Activated T-helper 1 cell treated with anti-CD3 and anti-CD28 coated beads, Interleukin-12 subunit alpha, Interleukin-12 subunit beta, Interleukin-2, Interleukin-4 antibody, amounts not matched to agents 30 ng/mL and 10 ng/mL and 1 ng/mL, durations not matched to agents 14 hours and 24 hours and 36 hours (primary cell): ENCODE data around the gene LPCAT1. TPM values are rescaled to one million over a fixed set of nuclear protein-coding genes. Genes with fewer than 3 reads are reported as not detected.

Experiments
- DNase-seq: peaks from one replicate; pipeline ENCODE4 v3.0.0; 2021; ENCODE audit warnings: low spot score
- H3K27ac Mint-ChIP-seq: one replicate; pipeline ENCODE4 v1.8.0; 2021; ENCODE audit warnings: mild to moderate bottlenecking, mixed read lengths
- H3K27me3 Mint-ChIP-seq: one replicate; pipeline ENCODE4 v1.8.0; 2022; ENCODE audit warnings: mild to moderate bottlenecking, moderate library complexity, mixed read lengths; ENCODE audit not compliant: insufficient read depth
- H3K36me3 Mint-ChIP-seq: one replicate; pipeline ENCODE4 v1.8.0; 2021; ENCODE audit warnings: low read depth, mixed read lengths
- H3K4me1 Mint-ChIP-seq: one replicate; pipeline ENCODE4 v1.8.0; 2021; ENCODE audit warnings: low read depth, mixed read lengths
- H3K4me3 Mint-ChIP-seq: one replicate; pipeline ENCODE4 v1.8.0; 2021; ENCODE audit warnings: mild to moderate bottlenecking, moderate library complexity, mixed read lengths
- H3K9me3 Mint-ChIP-seq: one replicate; pipeline ENCODE4 v1.8.0; 2021; ENCODE audit warnings: mixed read lengths
- intact Hi-C: fragments of 100-400 bp; cut with micrococcal nuclease; formaldehyde crosslinking; loops from one replicate; pipeline ENCODE4 v1.15.1; 2024
- total RNA-seq: library from RNA; stranded (reverse); gene quantifications from 2 replicates; pipeline ENCODE4 v1.2.3, GENCODE V29; 2022

Gene LPCAT1
- total RNA-seq, 1 donor from 2014 or later = 103 TPM

- intact Hi-C loops = no loop called here
- H3K27me3 Mint-ChIP-seq = no peaks in the 10 kb centered on the region
- peaks cover 13% of the 10 kb centered on the region for H3K4me1 Mint-ChIP-seq
- H3K9me3 Mint-ChIP-seq = no peaks in the 10 kb centered on the region
- H3K36me3 Mint-ChIP-seq = no peaks in the 10 kb centered on the region
- no peak for DNase-seq
- H3K4me3 Mint-ChIP-seq = no peak overlapping the region
- H3K27ac Mint-ChIP-seq = no peak overlapping the region
Measured at GRCh38 chr5:1504069-1504595, 19.6 kb downstream of the LPCAT1 start.

GRCh38 chr5:1503241-1504068 lies 20.3 kb downstream of the LPCAT1 start:
- Mint-ChIP-seq H3K36me3 (no peaks in the 10 kb centered on the region), H3K27ac (peak overlapping the region; percentile 8), H3K4me1 (peaks cover 15% of the 10 kb centered on the region), H3K4me3 (no peak overlapping the region), H3K27me3 (no peaks in the 10 kb centered on the region), H3K9me3 (no peaks in the 10 kb centered on the region)
- intact Hi-C loops = no loop called here
- no peak for DNase-seq

DNA sequence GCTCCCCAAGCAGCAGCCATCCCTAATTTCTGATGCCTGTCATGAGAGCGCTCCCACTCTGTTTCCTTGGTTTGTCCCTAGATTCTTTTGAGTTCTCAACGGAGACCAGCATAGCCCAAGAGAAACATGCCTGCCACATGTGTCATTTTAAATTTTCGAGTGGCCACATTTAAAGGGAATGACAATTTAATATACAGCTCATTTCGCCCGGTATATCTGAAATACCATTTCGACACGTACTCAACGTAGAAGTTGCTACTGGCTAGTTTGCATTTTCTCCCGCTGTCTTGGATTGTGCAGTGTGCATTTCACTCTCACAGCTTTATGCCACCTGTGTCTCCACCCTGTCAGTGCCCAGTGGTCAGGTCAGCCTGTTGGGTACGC lies 21.0 kb downstream of the LPCAT1 start:
- Mint-ChIP-seq H3K27me3 (no peaks in the 10 kb centered on the region), H3K4me3 (no peak overlapping the region), H3K27ac (no peak overlapping the region), H3K4me1 (peaks cover 17% of the 10 kb centered on the region), H3K36me3 (no peaks in the 10 kb centered on the region), H3K9me3 (no peaks in the 10 kb centered on the region)
- no peak for DNase-seq
- intact Hi-C loops = no loop called here

DNA sequence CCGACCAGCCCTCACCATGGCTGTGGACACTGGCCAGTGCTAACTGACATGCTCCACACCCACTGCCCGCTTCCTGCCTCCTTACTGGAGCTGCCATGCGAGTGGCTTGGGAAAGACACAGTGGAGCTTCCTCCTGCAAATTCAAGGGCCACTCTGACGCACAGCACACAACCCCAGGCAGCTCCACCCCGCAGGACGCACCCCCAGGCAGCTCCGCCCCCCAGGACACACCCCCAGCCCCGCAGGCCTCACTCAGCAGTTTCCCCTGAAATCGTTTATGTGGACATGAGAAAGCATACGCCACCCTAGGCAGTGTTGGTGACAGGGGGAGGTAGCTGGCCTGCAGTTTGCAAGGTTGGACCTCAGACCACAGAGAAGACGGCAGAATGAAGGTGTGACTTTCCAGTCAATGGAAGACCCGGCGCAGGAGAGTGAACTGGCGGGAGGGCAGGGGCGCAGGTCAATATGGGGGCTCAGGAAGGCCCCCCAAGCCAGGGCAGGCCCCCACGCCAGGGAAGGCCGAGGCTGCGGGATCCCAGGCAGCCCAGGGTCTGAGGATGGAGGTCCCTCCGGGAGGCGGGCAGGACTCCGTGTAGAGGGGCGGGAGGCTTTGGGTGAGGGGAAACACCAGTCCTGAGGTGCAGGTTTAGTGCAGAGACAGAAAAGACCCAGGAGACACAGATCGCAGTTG lies 21.6 kb downstream of the LPCAT1 start:
- Mint-ChIP-seq H3K4me3 (no peak overlapping the region), H3K9me3 (no peaks in the 10 kb centered on the region), H3K36me3 (no peaks in the 10 kb centered on the region), H3K27ac (peak overlapping the region; percentile 44), H3K4me1 (peaks cover 17% of the 10 kb centered on the region), H3K27me3 (no peaks in the 10 kb centered on the region)
- intact Hi-C loops = no loop called here
- no peak for DNase-seq

GRCh38 chr5:1501372-1502045 lies 22.3 kb downstream of the LPCAT1 start:
- Mint-ChIP-seq H3K27ac (no peak overlapping the region), H3K4me1 (peaks cover 17% of the 10 kb centered on the region), H3K4me3 (no peak overlapping the region), H3K9me3 (no peaks in the 10 kb centered on the region), H3K27me3 (no peaks in the 10 kb centered on the region), H3K36me3 (no peaks in the 10 kb centered on the region)
- intact Hi-C loops = no loop called here
- DNase-seq = no peak

DNA sequence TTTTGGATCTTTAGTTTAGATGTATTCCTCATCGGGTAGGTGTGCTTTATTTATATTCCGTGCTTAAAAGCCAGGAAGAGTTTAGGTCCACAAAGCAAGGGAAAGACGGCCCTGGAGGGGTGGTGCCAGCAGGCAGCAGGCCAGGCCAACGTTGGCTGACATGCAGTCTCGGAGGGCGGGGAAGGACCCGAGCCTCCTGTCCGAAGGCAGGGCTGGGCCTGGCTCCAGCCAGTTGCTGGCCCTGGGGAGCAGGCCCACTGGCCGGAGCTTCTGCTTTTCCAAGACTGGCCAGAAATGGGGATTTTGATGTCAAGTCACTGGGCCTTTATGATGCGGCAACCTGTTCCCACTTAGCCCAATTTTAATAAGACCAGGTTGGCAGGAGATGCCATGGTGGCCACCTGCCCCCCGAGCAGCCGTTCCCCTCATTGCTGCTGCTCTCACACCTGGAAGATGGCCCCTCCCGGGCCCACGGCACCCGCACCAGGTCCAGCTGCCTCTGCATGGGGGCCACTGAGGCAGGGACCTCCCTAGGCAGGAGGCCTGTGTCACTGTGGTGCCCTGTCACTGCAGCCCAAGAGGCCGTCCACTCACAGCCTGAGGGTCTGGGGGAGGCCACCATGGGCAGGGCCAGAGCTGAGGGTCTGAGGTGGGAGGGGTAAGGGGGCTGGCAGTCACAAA lies 23.2 kb downstream of the LPCAT1 start:
- Mint-ChIP-seq H3K4me1 (peaks cover 20% of the 10 kb centered on the region), H3K36me3 (no peaks in the 10 kb centered on the region), H3K27ac (no peak overlapping the region), H3K4me3 (no peak overlapping the region), H3K9me3 (no peaks in the 10 kb centered on the region), H3K27me3 (no peaks in the 10 kb centered on the region)
- no peak for DNase-seq
- intact Hi-C loops = no loop called here

DNA sequence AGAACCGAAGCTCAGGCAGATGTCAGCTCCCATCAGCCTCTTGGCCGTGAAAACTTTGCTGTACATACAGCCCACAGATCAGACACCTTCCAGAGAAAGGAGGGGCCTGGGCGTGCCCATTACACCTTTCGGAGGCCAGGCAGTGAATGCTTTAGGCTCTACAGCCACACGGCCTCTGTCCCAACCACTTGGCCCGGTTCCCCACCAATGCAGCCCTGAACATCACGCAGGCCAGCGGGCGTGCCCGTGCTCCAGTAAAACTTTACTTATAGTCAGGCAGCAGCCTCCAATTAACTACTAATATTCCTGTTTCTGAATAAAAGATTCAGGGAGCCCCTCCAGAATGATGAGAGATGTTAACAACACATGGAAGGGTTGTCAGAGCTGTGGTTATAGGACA lies 23.9 kb downstream of the LPCAT1 start:
- Mint-ChIP-seq H3K27me3 (no peaks in the 10 kb centered on the region), H3K9me3 (no peaks in the 10 kb centered on the region), H3K36me3 (no peaks in the 10 kb centered on the region), H3K4me3 (no peak overlapping the region), H3K27ac (no peak overlapping the region), H3K4me1 (peaks cover 25% of the 10 kb centered on the region)
- intact Hi-C loops = no loop called here
- DNase-seq = no peak

GRCh38 chr5:1498623-1499416 lies 24.9 kb downstream of the LPCAT1 start:
- intact Hi-C loops = no loop called here
- Mint-ChIP-seq H3K9me3 (no peaks in the 10 kb centered on the region), H3K36me3 (peaks cover under 1% of the 10 kb centered on the region), H3K27me3 (no peaks in the 10 kb centered on the region), H3K4me3 (no peak overlapping the region), H3K27ac (no peak overlapping the region), H3K4me1 (peaks cover 22% of the 10 kb centered on the region)
- DNase-seq = no peak

GRCh38 chr5:1497795-1498622 lies 25.8 kb downstream of the LPCAT1 start:
- Mint-ChIP-seq H3K4me3 (no peak overlapping the region), H3K27me3 (no peaks in the 10 kb centered on the region), H3K4me1 (peaks cover 14% of the 10 kb centered on the region), H3K36me3 (peaks cover 3% of the 10 kb centered on the region), H3K9me3 (no peaks in the 10 kb centered on the region), H3K27ac (no peak overlapping the region)
- no peak for DNase-seq
- intact Hi-C loops = no loop called here

GRCh38 chr5:1497242-1497777 lies 26.4 kb downstream of the LPCAT1 start:
- Mint-ChIP-seq H3K27me3 (no peaks in the 10 kb centered on the region), H3K27ac (peak overlapping the region; percentile 52), H3K36me3 (peaks cover 7% of the 10 kb centered on the region), H3K9me3 (no peaks in the 10 kb centered on the region), H3K4me3 (no peak overlapping the region), H3K4me1 (peaks cover 12% of the 10 kb centered on the region)
- intact Hi-C loops = no loop called here
- DNase-seq = no peak

DNA sequence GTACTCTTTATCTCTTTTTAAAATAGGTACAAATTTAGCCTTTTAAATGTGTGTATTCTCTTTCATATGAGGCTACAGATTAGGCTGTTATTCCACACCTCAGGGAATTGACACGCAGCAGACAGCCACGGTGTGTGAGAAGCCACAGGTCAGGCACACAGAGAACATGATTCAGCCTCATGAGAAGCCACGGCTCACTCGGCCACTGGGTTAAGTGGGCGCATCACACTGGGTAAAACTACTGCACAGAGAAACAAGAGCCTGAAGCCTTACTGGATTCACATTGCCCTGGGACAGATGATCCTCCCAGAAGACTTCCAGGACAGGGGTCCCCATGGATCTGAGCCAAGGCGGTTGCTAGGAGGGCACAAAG lies 28.2 kb downstream of the LPCAT1 start:
- H3K4me3 Mint-ChIP-seq = peak overlapping the region; percentile 23

More for the DNA sequence above, 28.2 kb downstream of the LPCAT1 start:
- Mint-ChIP-seq H3K9me3 (no peaks in the 10 kb centered on the region), H3K27ac (peak overlapping the region; percentile 49), H3K36me3 (peaks cover 22% of the 10 kb centered on the region), H3K4me1 (peaks cover 12% of the 10 kb centered on the region), H3K27me3 (no peaks in the 10 kb centered on the region)
- intact Hi-C loops = no loop called here
- DNase-seq = no peak
